HepG2 (cell line): ENCODE results near the gene DBN1. TPM values are rescaled to one million over a fixed set of nuclear protein-coding genes. Genes with fewer than 3 reads are reported as not detected.
"Not testable (repeated sequence)": the region's sequence is repeated elsewhere in the genome, so short reads cannot be mapped to it uniquely, and the experiment has no call there.

Experiments used
- ATAC-seq: fragments of 200-7000 bp; cut with Tn5 transposase; 3 replicates; pipeline ENCODE4 v1.9.1; 2020; ENCODE audit warnings: mild to moderate bottlenecking, moderate library complexity
- BruUV-seq: library from RNA; stranded (reverse); fragments of 400-500 nt; replicated peaks from 2 replicates; lab custom pipeline; 2021; lab: Mats Ljungman, UMichigan
- CTCF ChIA-PET: fragments of 300-600 bp; formaldehyde crosslinking; extraction: SDS; loops from one replicate; lab custom pipeline; 2021; ENCODE audit warnings: low total read pairs, inconsistent platforms, low intra/inter-chr PET ratio; lab: Yijun Ruan, JAX
- POLR2A ChIA-PET: fragments of 350-600 bp; sonication (Branson Sonifier 250); formaldehyde crosslinking; loops from one replicate; lab custom pipeline; 2020; ENCODE audit warnings: antibody characterized with exemption, inconsistent platforms; lab: Yijun Ruan, JAX
- DNase-seq: peaks from one replicate; pipeline ENCODE4 v3.0.0-alpha.2; 2015; ENCODE audit warnings: low spot score
- FAIRE-seq: peaks from 3 replicates; lab custom pipeline; 2011; peaks lifted over from hg19 to GRCh38; lab: Jason Lieb, UNC
- H2AFZ ChIP-seq: one replicate; pipeline ENCODE4 v1.6.1; 2011; ENCODE audit warnings: low read length, inconsistent platforms
- H3K27ac ChIP-seq: fragments of 300-600 bp; 3 replicates; pipeline ENCODE4 v1.8.0; 2011; ENCODE audit warnings: mixed run types, mild to moderate bottlenecking, mixed read lengths, low read length, inconsistent platforms; ENCODE audit not compliant: insufficient read depth; ENCODE audit errors: extremely low read length
- H3K27me3 ChIP-seq, 2 experiments: fragments of 200-600 bp in 1 of 2; 2 replicates in 1 of 2; 3 replicates in 1 of 2; pipeline versions ENCODE4 v1.6.0 to v1.8.0; 2011; ENCODE audit warnings: low read length in 2 of 2, mild to moderate bottlenecking in 2 of 2, moderate library complexity in 2 of 2, inconsistent platforms in 1 of 2; ENCODE audit not compliant: insufficient read depth in 2 of 2, control insufficient read depth in 1 of 2
- H3K36me3 ChIP-seq, 2 experiments: fragments of 200-600 bp in 1 of 2; replicated peaks in 1 of 2; 2 replicates in 1 of 2; 3 replicates in 1 of 2; pipeline versions ENCODE4 v1.5.1 to v1.8.0; 2011; ENCODE audit warnings: low read length in 2 of 2, inconsistent platforms in 1 of 2; ENCODE audit not compliant: insufficient read depth in 2 of 2, control insufficient read depth in 1 of 2
- H3K4me1 ChIP-seq: 2 replicates; pipeline ENCODE4 v1.5.1; 2012; ENCODE audit warnings: low read length, inconsistent platforms; ENCODE audit not compliant: insufficient read depth
- H3K4me2 ChIP-seq: 2 replicates; pipeline ENCODE4 v1.6.0; 2011; ENCODE audit warnings: low read depth, low read length, inconsistent platforms
- H3K4me3 ChIP-seq, 3 experiments: fragments of 200-600 bp in 1 of 3; sonication (generic), shearing (Covaris generic) in 1 of 3; replicated peaks in 1 of 3; 2 replicates each; pipeline ENCODE4 v1.5.1; 2011 to 2016; ENCODE audit warnings: low read length in 3 of 3, inconsistent platforms in 2 of 3, low read depth in 2 of 3, mild to moderate bottlenecking in 2 of 3, control low read depth in 1 of 3, mixed read lengths in 1 of 3; ENCODE audit not compliant: insufficient read depth in 1 of 3
- H3K79me2 ChIP-seq: one replicate; pipeline ENCODE4 v1.6.1; 2011; ENCODE audit warnings: low read length, inconsistent platforms; ENCODE audit not compliant: insufficient read depth
- H3K9ac ChIP-seq: 2 replicates; pipeline ENCODE4 v1.6.0; 2011; ENCODE audit warnings: mild to moderate bottlenecking, low read depth, low read length, inconsistent platforms; ENCODE audit not compliant: insufficient read depth
- H3K9me3 ChIP-seq: 2 replicates; pipeline ENCODE4 v1.5.1; 2012; ENCODE audit warnings: mild to moderate bottlenecking, low read length
- H4K20me1 ChIP-seq: 2 replicates; pipeline ENCODE4 v1.6.0; 2011; ENCODE audit warnings: inconsistent platforms, mild to moderate bottlenecking, low read length, moderate library complexity; ENCODE audit not compliant: insufficient read depth
- HOXA3 ChIP-seq: sonication (generic); formaldehyde crosslinking; IDR thresholded peaks from 2 replicates; pipeline ENCODE4 v1.5.0; 2020; ENCODE audit warnings: missing genetic modification reagents
- ZSCAN21 ChIP-seq: sonication (generic); formaldehyde crosslinking; IDR thresholded peaks from 2 replicates; pipeline ENCODE4 v1.8.0; 2022; ENCODE audit warnings: mild to moderate bottlenecking, missing genetic modification reagents, moderate library complexity, borderline replicate concordance
- WGBS: methylation state at CpG from one replicate; pipeline ENCODE4 v1.1.6; 2017; ENCODE audit warnings: low lambda C conversion rate; 5-methylcytosine and 5-hydroxymethylcytosine counted together
- in situ Hi-C: cut with HindIII; loops from 2 replicates; pipeline ENCODE4 v1.10.0; 2017; ENCODE audit warnings: low pct_unique_long_range_greater_than_20kb; ENCODE audit not compliant: extremely low pct_ligation_motif_present
- intact Hi-C: fragments of 100-400 bp; cut with micrococcal nuclease; formaldehyde crosslinking; loops from one replicate; pipeline ENCODE4 v1.10.0; 2022; ENCODE audit not compliant: unreplicated experiment
- polyA plus RNA-seq, 8 experiments: library from polyadenylated mRNA; depleted of rRNA in 3 of 8; stranded (reverse) in 7 of 8; unstranded in 1 of 8; fragments of >200 nt; fragmentation: Illumina TruSeq in 4 of 8; extraction: Trizol in 4 of 8; gene quantifications; 2 replicates each; pipeline versions ENCODE4 v1.2.1 to v1.2.3, GENCODE V29; 2011 to 2016; ENCODE audit warnings: low read depth in 4 of 8, missing spikeins in 1 of 8, mixed read lengths in 1 of 8; ENCODE audit not compliant: insufficient read depth in 1 of 8
- total RNA-seq, 5 experiments: library from RNA; depleted of rRNA; stranded (reverse); fragments of >200 nt; fragmentation: Illumina TruSeq; extraction: Trizol; gene quantifications; 2 replicates each; pipeline ENCODE4 v1.2.3, GENCODE V29; 2016; ENCODE audit warnings: low read depth in 1 of 5

DBN1 gene
- total and polyA plus RNA-seq, 2 of the 13 experiments (the other 11 are each of a cell fraction or from before 2014, with no cell fraction given), result 27.0 to 37.3 TPM

DNA sequence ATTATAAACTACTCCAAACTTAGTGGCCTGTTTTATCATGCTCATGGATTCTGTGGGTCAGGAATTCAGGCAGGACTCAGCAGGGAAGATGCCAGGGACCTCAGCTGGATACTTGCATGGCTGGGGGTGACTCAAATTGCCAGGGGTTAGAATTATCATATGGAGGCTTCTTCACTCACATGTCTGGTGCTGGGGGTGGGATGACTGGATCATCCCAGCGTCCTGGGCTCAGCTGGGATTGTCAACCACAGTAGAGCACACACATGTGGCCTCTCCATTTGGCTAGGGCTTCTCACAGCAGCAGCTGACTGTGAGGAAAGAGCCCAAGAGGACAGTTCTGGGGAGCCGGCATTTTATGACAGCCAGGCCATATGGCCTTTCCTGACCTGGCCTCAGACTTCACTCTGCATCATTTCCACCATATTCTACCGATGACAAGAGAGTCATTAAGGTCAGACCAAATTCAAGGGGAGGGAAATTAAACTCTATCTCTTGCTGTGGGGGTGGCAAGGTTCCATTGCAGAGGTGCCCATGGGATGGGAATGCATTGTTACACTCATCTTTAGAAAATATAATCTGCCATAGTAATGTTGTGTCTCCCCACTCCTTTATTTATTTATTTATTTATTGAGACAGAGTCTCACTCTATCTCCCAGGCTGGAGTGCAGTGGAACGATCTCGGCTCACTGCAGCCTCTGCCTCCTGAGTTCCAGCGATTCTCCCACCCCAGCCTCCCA lies 52.2 kb downstream of the DBN1 start:
- BruUV-seq, result no TSS peak
- 39% methylated on average over 6 of the region's 6 CpGs for WGBS
- no peak overlapping the region for H3K4me3 ChIP-seq
- no peak for ATAC-seq
- H3K4me1 ChIP-seq, result peaks cover 40% of the 10 kb centered on the region
- in situ Hi-C loops, result no loop called here
- H2AFZ ChIP-seq, result no peak overlapping the region
- FAIRE-seq, result no peak
- H3K9me3 ChIP-seq, result no peaks in the 10 kb centered on the region
- DNase-seq, result no peak
- CTCF ChIA-PET, result no interaction called here
- POLR2A ChIA-PET, result interaction anchor here (0.8 kb wide), 1 partner anchor 27 kb away, joined by 3 read pairs; no protein-coding TSS in a partner anchor
- no peak overlapping the region for H3K27ac ChIP-seq
- peaks cover 0 to 19% of the 10 kb centered on the region in 2 experiments; a peak in 2 of 5 replicates for H3K27me3 ChIP-seq
- no peaks in the 10 kb centered on the region for H3K79me2 ChIP-seq
- intact Hi-C loops, result no loop called here
- no peaks in the 10 kb centered on the region for H4K20me1 ChIP-seq
- H3K4me2 ChIP-seq, result no peak overlapping the region
- no peak overlapping the region for H3K9ac ChIP-seq
- no peaks in the 10 kb centered on the region for H3K36me3 ChIP-seq
- TF ChIP-seq HOXA3 (CRISPR knock-in tag) (no peak), ZSCAN21 (CRISPR knock-in tag) (no peak)

GRCh38 chr5:177420472-177420871 lies 53.0 kb downstream of the DBN1 start:
- in situ Hi-C loops, result not testable (repeated sequence)

More at GRCh38 chr5:177420472-177420871, 53.0 kb downstream of the DBN1 start:
- CTCF ChIA-PET, H3K4me2 ChIP-seq, H4K20me1 ChIP-seq, POLR2A ChIA-PET, H3K79me2 ChIP-seq, ATAC-seq, H3K27ac ChIP-seq, H2AFZ ChIP-seq, H3K4me3 ChIP-seq, FAIRE-seq, H3K9ac ChIP-seq, intact Hi-C loops, DNase-seq, H3K36me3 ChIP-seq, H3K9me3 ChIP-seq, BruUV-seq: not testable (repeated sequence)
- peaks cover 0 to 20% of the 10 kb centered on the region in 2 experiments; a peak in 2 of 5 replicates for H3K27me3 ChIP-seq
- WGBS, result 37% methylated on average over 7 of the region's 7 CpGs
- H3K4me1 ChIP-seq, result peaks cover 42% of the 10 kb centered on the region
